Ovary (tissue), 9 donors: ENCODE measurements around the gene CER1. TPM values are rescaled to one million over a fixed set of nuclear protein-coding genes. Genes with fewer than 3 reads are reported as not detected.

Source experiments
- DNase-seq, 5 donors: peaks; one replicate each; pipeline ENCODE4 v3.0.0-alpha.2; 2019 to 2020
- H3K27ac ChIP-seq, 2 donors: fragments of 200-600 bp; one replicate each; pipeline versions ENCODE4 v1.5.1 to v1.8.0; 2019 to 2022
- H3K27me3 ChIP-seq: fragments of 200-600 bp; one replicate; pipeline ENCODE4 v1.8.0; 2022
- H3K36me3 ChIP-seq: fragments of 200-600 bp; sonication (generic); one replicate; pipeline ENCODE4 v1.5.1; 2019
- H3K4me1 ChIP-seq: one replicate; pipeline ENCODE4 v1.8.1; 2013; ENCODE audit warnings: mild to moderate bottlenecking, moderate library complexity; ENCODE audit not compliant: insufficient read depth
- H3K4me3 ChIP-seq: fragments of 200-600 bp; sonication (generic); one replicate; pipeline ENCODE4 v1.5.1; 2017
- H3K9me3 ChIP-seq, 2 donors: fragments of 200-600 bp in 1 of 2; sonication (generic) in 1 of 2; one replicate each; pipeline versions ENCODE4 v1.5.1 to v1.8.1; 2013 to 2019; ENCODE audit warnings: mild to moderate bottlenecking in 1 of 2, moderate library complexity in 1 of 2
- CTCF ChIP-seq, 3 donors: fragments of 450-650 bp in 2 of 3; fragments of 200-600 bp in 1 of 3; IDR thresholded peaks; one replicate each; pipeline versions ENCODE4 v1.5.1 to v1.8.0; 2016 to 2022; ENCODE audit warnings: antibody characterized with exemption in 3 of 3, mild to moderate bottlenecking in 1 of 3
- EP300 ChIP-seq: sonication (generic); formaldehyde crosslinking; IDR thresholded peaks from one replicate; pipeline ENCODE4 v1.6.1; 2017; ENCODE audit warnings: antibody characterized with exemption
- POLR2A ChIP-seq: fragments of 450-650 bp; IDR thresholded peaks from one replicate; pipeline ENCODE4 v1.6.1; 2017; ENCODE audit warnings: antibody characterized with exemption, mild to moderate bottlenecking, moderate library complexity
- WGBS, 3 donors: extraction: QIAGEN DNeasy Blood & Tissue Kit in 1 of 3; methylation state at CpG; one replicate each; pipeline versions ENCODE4 v1.1.5 to v1.1.7; 2013 to 2017; 5-methylcytosine and 5-hydroxymethylcytosine counted together
- intact Hi-C, 4 donors: fragments of 100-400 bp; cut with DNase I; formaldehyde crosslinking; loops; one replicate each; pipeline versions ENCODE4 v1.11.0 to v1.15.1; 2022 to 2023
- polyA plus RNA-seq, 2 donors: library from polyadenylated mRNA; stranded (reverse); fragments of 200-250 nt in 1 of 2; fragments of 350-450 nt in 1 of 2; fragmentation: Illumina TruSeq in 1 of 2; extraction: RNeasy Lipid Tissue Mini Kit (QIAGEN cat#74804) in 1 of 2; gene quantifications; one replicate each; pipeline ENCODE4 v1.2.3, GENCODE V29; 2013 to 2014
- total RNA-seq, 7 donors: library from RNA; depleted of rRNA in 2 of 7; stranded (reverse); fragments of >200 nt in 2 of 7; fragmentation: NEBNext Ultra II Directional in 3 of 7; extraction: Animal tissue kit (Norgen Biotek cat#: 25700) in 3 of 7; gene quantifications; one replicate each; pipeline versions ENCODE4 v1.1.0 to v1.2.4, GENCODE V29; 2016 to 2023
- donor health status: DM: no; HTN: no; CAD: no; lungs with moderate emphysema.
- donor health status: DM: no; HTN: no; CAD: no.
- donor health status: Bipolar disorder and iron deficiency.
- donor health status: DM: yes; HTN: yes; CAD: no.
- donor health status: DM: no; HTN: no; CAD: no.
- donor health status: DM: yes; HTN: yes; CAD: no.

Gene CER1
- total and polyA plus RNA-seq, 9 donors: not detected

- WGBS, 3 donors: 55 to 74% (median 57%) methylated on average over 1 of the region's 1 CpG
These were observed 29.7 kb upstream of the CER1 start for GRCh38 chr9:14752271-14752670.

GRCh38 chr9:14750821-14751220, 28.3 kb upstream of the CER1 start:
- no peak for DNase-seq
- Histone ChIP-seq H3K9me3 (no peaks in the 10 kb centered on the region), H3K4me1 (no peaks in the 10 kb centered on the region), H3K27ac (no peak overlapping the region), H3K36me3 (no peaks in the 10 kb centered on the region), H3K27me3 (no peaks in the 10 kb centered on the region), H3K4me3 (no peak overlapping the region)
- TF ChIP-seq CTCF (IDR thresholded peaks at IDR 0.05) (no peak), POLR2A (no peak), EP300 (no peak)
- intact Hi-C loops: no loop called here

More at GRCh38 chr9:14752271-14752670, 29.7 kb upstream of the CER1 start:
- Histone ChIP-seq H3K27ac (no peak overlapping the region), H3K4me1 (no peaks in the 10 kb centered on the region), H3K9me3 (no peaks in the 10 kb centered on the region), H3K27me3 (no peaks in the 10 kb centered on the region), H3K36me3 (no peaks in the 10 kb centered on the region), H3K4me3 (no peak overlapping the region)
- intact Hi-C loops: no loop called here
- DNase-seq: no peak
- TF ChIP-seq CTCF (IDR thresholded peaks at IDR 0.05): no peak
- TF ChIP-seq EP300: no peak
- no peak for TF ChIP-seq POLR2A

- WGBS, 3 donors: 61 to 66% (median 66%) methylated on average over 9 of the region's 9 CpGs
These were observed 27.2 kb upstream of the CER1 start for GRCh38 chr9:14749741-14750211.

GRCh38 chr9:14748373-14748772, 25.8 kb upstream of the CER1 start:
- H3K4me3 ChIP-seq: no peak overlapping the region
- 89 to 95% (median 94%) methylated on average over 3 of the region's 3 CpGs for WGBS, 3 donors
- DNase-seq: no peak
- no peaks in the 10 kb centered on the region for H3K27me3 ChIP-seq
- H3K27ac ChIP-seq: no peak overlapping the region
- no peaks in the 10 kb centered on the region for H3K36me3 ChIP-seq
- no peaks in the 10 kb centered on the region for H3K4me1 ChIP-seq
- TF ChIP-seq CTCF (IDR thresholded peaks at IDR 0.05) (no peak), POLR2A (no peak), EP300 (no peak)
- intact Hi-C loops: no loop called here
- no peaks in the 10 kb centered on the region for H3K9me3 ChIP-seq

More at GRCh38 chr9:14749741-14750211, 27.2 kb upstream of the CER1 start:
- DNase-seq: no peak
- no peak overlapping the region for H3K27ac ChIP-seq
- H3K4me3 ChIP-seq: no peak overlapping the region
- intact Hi-C loops: no loop called here
- TF ChIP-seq EP300: no peak
- no peak for TF ChIP-seq CTCF (IDR thresholded peaks at IDR 0.05)
- TF ChIP-seq POLR2A: no peak
- H3K9me3 ChIP-seq: no peaks in the 10 kb centered on the region
- no peaks in the 10 kb centered on the region for H3K4me1 ChIP-seq
- no peaks in the 10 kb centered on the region for H3K36me3 ChIP-seq
- no peaks in the 10 kb centered on the region for H3K27me3 ChIP-seq
